ENCODE data around the gene UBE2L6.
"Not testable (repeated sequence)": the region's sequence is repeated elsewhere in the genome, so short reads cannot be mapped to it uniquely, and the experiment has no call there.

DNA sequence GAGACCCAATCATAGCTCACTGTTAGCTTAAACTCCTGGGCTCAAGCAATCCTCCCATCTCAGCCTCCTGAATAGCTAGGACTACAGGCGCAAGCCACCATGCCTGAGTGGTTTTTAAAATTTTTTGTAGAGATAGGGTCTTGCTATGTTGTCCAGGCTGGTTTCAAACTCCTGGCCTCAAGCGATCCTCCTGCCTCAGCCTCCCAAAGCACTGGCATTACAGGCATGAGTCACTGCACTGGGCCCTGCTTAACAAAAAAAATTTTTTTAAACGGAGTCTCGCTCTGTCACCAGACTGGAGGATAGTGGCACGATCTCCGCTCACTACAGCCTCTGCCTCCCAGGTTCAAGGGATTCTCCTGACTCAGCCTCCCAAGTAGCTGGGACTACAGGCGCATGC lies 33.0 kb downstream of the UBE2L6 start:
- TF ChIP-seq, protein P1, sequence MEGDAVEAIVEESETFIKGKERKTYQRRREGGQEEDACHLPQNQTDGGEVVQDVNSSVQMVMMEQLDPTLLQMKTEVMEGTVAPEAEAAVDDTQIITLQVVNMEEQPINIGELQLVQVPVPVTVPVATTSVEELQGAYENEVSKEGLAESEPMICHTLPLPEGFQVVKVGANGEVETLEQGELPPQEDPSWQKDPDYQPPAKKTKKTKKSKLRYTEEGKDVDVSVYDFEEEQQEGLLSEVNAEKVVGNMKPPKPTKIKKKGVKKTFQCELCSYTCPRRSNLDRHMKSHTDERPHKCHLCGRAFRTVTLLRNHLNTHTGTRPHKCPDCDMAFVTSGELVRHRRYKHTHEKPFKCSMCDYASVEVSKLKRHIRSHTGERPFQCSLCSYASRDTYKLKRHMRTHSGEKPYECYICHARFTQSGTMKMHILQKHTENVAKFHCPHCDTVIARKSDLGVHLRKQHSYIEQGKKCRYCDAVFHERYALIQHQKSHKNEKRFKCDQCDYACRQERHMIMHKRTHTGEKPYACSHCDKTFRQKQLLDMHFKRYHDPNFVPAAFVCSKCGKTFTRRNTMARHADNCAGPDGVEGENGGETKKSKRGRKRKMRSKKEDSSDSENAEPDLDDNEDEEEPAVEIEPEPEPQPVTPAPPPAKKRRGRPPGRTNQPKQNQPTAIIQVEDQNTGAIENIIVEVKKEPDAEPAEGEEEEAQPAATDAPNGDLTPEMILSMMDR (IDR thresholded peaks at IDR 0.05) = not testable (repeated sequence)
- TF ChIP-seq ZFX (IDR thresholded peaks at IDR 0.05; ENCODE audit: borderline replicate concordance) = not testable (repeated sequence)
